HG03039 (cell line): ENCODE results near the gene SLC34A3.
A peak's percentile ranks its signal among the peaks of the same experiment; 100 is the strongest.
"Not testable (repeated sequence)": the region's sequence is repeated elsewhere in the genome, so short reads cannot be mapped to it uniquely, and the experiment has no call there.

Experiments
- ATAC-seq: cut with Tn5 transposase; IDR thresholded peaks from one replicate; pipeline ENCODE4 v1.9.1; 2021; ENCODE audit warnings: mild to moderate bottlenecking, moderate library complexity; ENCODE audit not compliant: unreplicated experiment

The SLC34A3 gene

GRCh38 chr9:137228968-137229896 is 1.5 kb upstream of the SLC34A3 start:
- no peak for ATAC-seq

GRCh38 chr9:137229903-137230704 is 597 bp upstream of the SLC34A3 start:
- no peak for ATAC-seq

- no peak for ATAC-seq
These were observed 805 bp downstream of the SLC34A3 start for GRCh38 chr9:137231372-137232039.

- no peak for ATAC-seq
These were observed 1.4 kb downstream of the SLC34A3 start for GRCh38 chr9:137232101-137232500.

- ATAC-seq, result no peak
These were observed 1.8 kb downstream of the SLC34A3 start for GRCh38 chr9:137232510-137232909.

- ATAC-seq, result no peak
These were observed 2.7 kb downstream of the SLC34A3 start for GRCh38 chr9:137233143-137233980.

- ATAC-seq, result no peak
These were observed 3.5 kb downstream of the SLC34A3 start for GRCh38 chr9:137234055-137234697.

GRCh38 chr9:137234758-137235423 is 4.2 kb downstream of the SLC34A3 start:
- no peak for ATAC-seq

GRCh38 chr9:137235424-137236237 is 4.9 kb downstream of the SLC34A3 start:
- ATAC-seq, result no peak

GRCh38 chr9:137236238-137236935 is 5.7 kb downstream of the SLC34A3 start:
- ATAC-seq, result no peak

GRCh38 chr9:137236936-137237421 is 6.3 kb downstream of the SLC34A3 start:
- ATAC-seq, result no peak

- no peak for ATAC-seq
These were observed 7.3 kb downstream of the SLC34A3 start for GRCh38 chr9:137237759-137238726.

GRCh38 chr9:137239541-137240200 is 9.0 kb downstream of the SLC34A3 start:
- not testable (repeated sequence) for ATAC-seq

GRCh38 chr9:137240318-137240840 is 9.7 kb downstream of the SLC34A3 start:
- peak; percentile 14 for ATAC-seq

GRCh38 chr9:137240841-137241489 is 10.3 kb downstream of the SLC34A3 start, which contains the start of gene TUBB4B:
TUBB4B (plus strand) TSS chr9:137241287; CDS start chr9:137241361, 74 bp downstream.
- peak; percentile 65 for ATAC-seq
